HG03457 (cell line): Measurements from ENCODE around the gene HSPH1.

Source experiments
- ATAC-seq: cut with Tn5 transposase; IDR thresholded peaks from one replicate; pipeline ENCODE4 v1.9.1; 2021; ENCODE audit warnings: moderate number of reproducible peaks; ENCODE audit not compliant: unreplicated experiment

HSPH1 gene

GRCh38 chr13:31133621-31134020 is 28.1 kb downstream of the HSPH1 start:
- no peak for ATAC-seq

- no peak for ATAC-seq
Observed at GRCh38 chr13:31131470-31131961, 30.2 kb downstream of the HSPH1 start.

- ATAC-seq: no peak
Observed at GRCh38 chr13:31129419-31129818, 32.3 kb downstream of the HSPH1 start.

- ATAC-seq: no peak
Observed at GRCh38 chr13:31124204-31124603, 37.5 kb downstream of the HSPH1 start.

GRCh38 chr13:31122544-31123260 is 39.0 kb downstream of the HSPH1 start:
- ATAC-seq: no peak

- ATAC-seq: no peak
Observed at GRCh38 chr13:31122143-31122542, 39.6 kb downstream of the HSPH1 start.

- no peak for ATAC-seq
Observed at GRCh38 chr13:31121379-31122140, 40.1 kb downstream of the HSPH1 start.

GRCh38 chr13:31119966-31120700 is 41.6 kb downstream of the HSPH1 start:
- ATAC-seq: no peak

GRCh38 chr13:31119526-31119925 is 42.2 kb downstream of the HSPH1 start:
- ATAC-seq: no peak

- ATAC-seq: no peak
Observed at GRCh38 chr13:31116224-31116623, 45.5 kb downstream of the HSPH1 start.

- ATAC-seq: no peak
Observed at GRCh38 chr13:31115616-31116015, 46.1 kb downstream of the HSPH1 start.

GRCh38 chr13:31114641-31115040 is 47.1 kb downstream of the HSPH1 start:
- no peak for ATAC-seq

GRCh38 chr13:31111136-31111535 is 50.6 kb downstream of the HSPH1 start:
- no peak for ATAC-seq

- ATAC-seq: no peak
Observed at GRCh38 chr13:31110617-31111016, 51.1 kb downstream of the HSPH1 start.

GRCh38 chr13:31110169-31110568 is 51.5 kb downstream of the HSPH1 start:
- no peak for ATAC-seq

- ATAC-seq: no peak
Observed at GRCh38 chr13:31107109-31107508, 54.6 kb downstream of the HSPH1 start.

GRCh38 chr13:31105856-31106255 is 55.8 kb downstream of the HSPH1 start:
- no peak for ATAC-seq

GRCh38 chr13:31105020-31105795 is 56.5 kb downstream of the HSPH1 start:
- no peak for ATAC-seq

GRCh38 chr13:31102905-31103304 is 58.8 kb downstream of the HSPH1 start:
- ATAC-seq: no peak

- ATAC-seq: no peak
Observed at GRCh38 chr13:31101472-31102170, 60.1 kb downstream of the HSPH1 start.
